ENCODE results near the gene SPCS3.
"Not testable (repeated sequence)": the region's sequence is repeated elsewhere in the genome, so short reads cannot be mapped to it uniquely, and the experiment has no call there.

The SPCS3 gene

GRCh38 chr4:176319704-176320339, at the start of gene SPCS3:
SPCS3 (plus strand) TSS chr4:176319966; CDS start chr4:176320077, 111 bp downstream.
- DNase-seq = peak; percentile 96

GRCh38 chr4:176270669-176271068, 49.1 kb upstream of the SPCS3 start:
- DNase-seq = no peak

- DNase-seq = no peak
These were observed 48.0 kb upstream of the SPCS3 start for GRCh38 chr4:176271749-176272148.

GRCh38 chr4:176272799-176273198, 47.0 kb upstream of the SPCS3 start:
- no peak for DNase-seq

GRCh38 chr4:176273736-176274135, 46.0 kb upstream of the SPCS3 start:
- DNase-seq = no peak

GRCh38 chr4:176274441-176274840, 45.3 kb upstream of the SPCS3 start:
- no peak for DNase-seq

GRCh38 chr4:176276710-176277109, 43.1 kb upstream of the SPCS3 start:
- no peak for DNase-seq

- peak; percentile 34 for DNase-seq
These were observed 42.4 kb upstream of the SPCS3 start for GRCh38 chr4:176277162-176277904.

- not testable (repeated sequence) for DNase-seq
These were observed 40.2 kb upstream of the SPCS3 start for GRCh38 chr4:176279560-176279959.

GRCh38 chr4:176286728-176287127, 33.0 kb upstream of the SPCS3 start:
- DNase-seq = no peak

- no peak for DNase-seq
These were observed 32.2 kb upstream of the SPCS3 start for GRCh38 chr4:176287546-176287945.

- no peak for DNase-seq
These were observed 31.7 kb upstream of the SPCS3 start for GRCh38 chr4:176288020-176288419.

- DNase-seq = no peak
These were observed 30.2 kb upstream of the SPCS3 start for GRCh38 chr4:176289561-176289960.

- DNase-seq = no peak
These were observed 29.2 kb upstream of the SPCS3 start for GRCh38 chr4:176290520-176290919.

- no peak for DNase-seq
These were observed 28.0 kb upstream of the SPCS3 start for GRCh38 chr4:176291748-176292147.

- no peak for DNase-seq
These were observed 26.8 kb upstream of the SPCS3 start for GRCh38 chr4:176292920-176293319.

- DNase-seq = no peak
These were observed 26.1 kb upstream of the SPCS3 start for GRCh38 chr4:176293660-176294059.

- not testable (repeated sequence) for DNase-seq
These were observed 23.9 kb upstream of the SPCS3 start for GRCh38 chr4:176295907-176296306.

- DNase-seq = no peak
These were observed 21.1 kb upstream of the SPCS3 start for GRCh38 chr4:176298664-176299063.

GRCh38 chr4:176300036-176300435, 19.7 kb upstream of the SPCS3 start:
- no peak for DNase-seq

GRCh38 chr4:176300565-176300964, 19.2 kb upstream of the SPCS3 start:
- no peak for DNase-seq

- DNase-seq = no peak
These were observed 17.2 kb upstream of the SPCS3 start for GRCh38 chr4:176302283-176303275.

- no peak for DNase-seq
These were observed 15.8 kb upstream of the SPCS3 start for GRCh38 chr4:176303938-176304337.

Measured in stimulated activated CD4-positive, alpha-beta T cell treated with anti-CD3 and anti-CD28 coated beads, Interleukin-4, amount 100 ng/mL, for 1 hour (primary cell).